Stimulated activated CD8-positive, alpha-beta memory T cell treated with anti-CD3 and anti-CD28 coated beads, Interleukin-7, amount 100 ng/mL, for 24 hours (primary cell): ENCODE data around the gene CCNA1.

Source experiments
- DNase-seq: peaks from one replicate; pipeline ENCODE4 v3.0.0-alpha.2; 2020; ENCODE audit warnings: low read depth

CCNA1 gene

GRCh38 chr13:36432106-36432544 lies at the start of gene CCNA1:
Gene CCNA1, plus strand, starts transcription at chr13:36432495. Its CDS starts 562 bp downstream, at chr13:36433057.
- no peak for DNase-seq

GRCh38 chr13:36385489-36385888 lies 46.8 kb upstream of the CCNA1 start:
- no peak for DNase-seq

- no peak for DNase-seq
These were observed 37.0 kb upstream of the CCNA1 start for GRCh38 chr13:36395280-36395679.

- no peak for DNase-seq
These were observed 27.1 kb upstream of the CCNA1 start for GRCh38 chr13:36405151-36405550.

GRCh38 chr13:36412736-36413135 lies 19.6 kb upstream of the CCNA1 start:
- DNase-seq: no peak

- no peak for DNase-seq
These were observed 19.1 kb upstream of the CCNA1 start for GRCh38 chr13:36413161-36413560.

- DNase-seq: no peak
These were observed 17.8 kb upstream of the CCNA1 start for GRCh38 chr13:36414461-36414860.

GRCh38 chr13:36417331-36417730 lies 15.0 kb upstream of the CCNA1 start:
- no peak for DNase-seq

GRCh38 chr13:36418022-36418805 lies 14.1 kb upstream of the CCNA1 start:
- DNase-seq: no peak

- DNase-seq: peak; percentile 41
These were observed 11.8 kb upstream of the CCNA1 start for GRCh38 chr13:36420437-36420891.

- DNase-seq: no peak
These were observed 10.8 kb upstream of the CCNA1 start for GRCh38 chr13:36421447-36421846.

GRCh38 chr13:36428086-36428485 lies 4.2 kb upstream of the CCNA1 start:
- DNase-seq: no peak

- no peak for DNase-seq
These were observed 1.8 kb upstream of the CCNA1 start for GRCh38 chr13:36430247-36431203.

GRCh38 chr13:36431204-36432105 lies 840 bp upstream of the CCNA1 start:
- no peak for DNase-seq

- no peak for DNase-seq
These were observed 4.5 kb downstream of the CCNA1 start for GRCh38 chr13:36436811-36437210.

- DNase-seq: no peak
These were observed 6.5 kb downstream of the CCNA1 start for GRCh38 chr13:36438594-36439483.

- no peak for DNase-seq
These were observed 13.0 kb downstream of the CCNA1 start for GRCh38 chr13:36445278-36445677.

GRCh38 chr13:36445891-36446351 lies 13.6 kb downstream of the CCNA1 start:
- no peak for DNase-seq

GRCh38 chr13:36447501-36447900 lies 15.2 kb downstream of the CCNA1 start:
- no peak for DNase-seq

GRCh38 chr13:36450534-36450933 lies 18.2 kb downstream of the CCNA1 start:
- no peak for DNase-seq

GRCh38 chr13:36453516-36453915 lies 21.2 kb downstream of the CCNA1 start:
- no peak for DNase-seq
